ENCODE results near the gene GJD2. TPM values are rescaled to one million over a fixed set of nuclear protein-coding genes. Genes with fewer than 3 reads are reported as not detected.

The GJD2 gene
- total RNA-seq, 1 donor from 2014 or later = not detected

DNA sequence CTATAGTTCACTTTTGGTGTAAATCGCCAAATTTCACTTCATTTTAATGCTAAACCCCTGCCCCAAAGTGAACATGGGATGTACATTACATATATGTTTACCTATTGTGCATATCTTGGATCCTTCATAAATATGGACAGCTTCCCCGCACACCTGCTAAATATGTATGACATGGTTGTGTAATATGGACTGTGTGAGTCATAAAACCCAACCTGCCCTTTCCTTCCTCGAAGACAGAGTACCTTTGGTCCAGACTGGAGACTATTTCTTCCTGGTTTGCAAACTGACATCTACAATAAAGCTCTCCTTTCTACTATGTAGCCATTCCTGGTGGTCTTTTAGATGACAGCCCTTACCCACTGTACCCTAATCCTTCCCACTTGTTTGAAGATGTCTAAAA is 28.1 kb upstream of the GJD2 start:
- TF ChIP-seq, protein P1, sequence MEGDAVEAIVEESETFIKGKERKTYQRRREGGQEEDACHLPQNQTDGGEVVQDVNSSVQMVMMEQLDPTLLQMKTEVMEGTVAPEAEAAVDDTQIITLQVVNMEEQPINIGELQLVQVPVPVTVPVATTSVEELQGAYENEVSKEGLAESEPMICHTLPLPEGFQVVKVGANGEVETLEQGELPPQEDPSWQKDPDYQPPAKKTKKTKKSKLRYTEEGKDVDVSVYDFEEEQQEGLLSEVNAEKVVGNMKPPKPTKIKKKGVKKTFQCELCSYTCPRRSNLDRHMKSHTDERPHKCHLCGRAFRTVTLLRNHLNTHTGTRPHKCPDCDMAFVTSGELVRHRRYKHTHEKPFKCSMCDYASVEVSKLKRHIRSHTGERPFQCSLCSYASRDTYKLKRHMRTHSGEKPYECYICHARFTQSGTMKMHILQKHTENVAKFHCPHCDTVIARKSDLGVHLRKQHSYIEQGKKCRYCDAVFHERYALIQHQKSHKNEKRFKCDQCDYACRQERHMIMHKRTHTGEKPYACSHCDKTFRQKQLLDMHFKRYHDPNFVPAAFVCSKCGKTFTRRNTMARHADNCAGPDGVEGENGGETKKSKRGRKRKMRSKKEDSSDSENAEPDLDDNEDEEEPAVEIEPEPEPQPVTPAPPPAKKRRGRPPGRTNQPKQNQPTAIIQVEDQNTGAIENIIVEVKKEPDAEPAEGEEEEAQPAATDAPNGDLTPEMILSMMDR (IDR thresholded peaks at IDR 0.05; ENCODE audit: unreplicated experiment) = no peak
- no peaks in the 10 kb centered on the region for H3K27me3 Mint-ChIP-seq (ENCODE audit: low read depth)
- no peak for DNase-seq (ENCODE audit: low spot score in 2 of 2, unreplicated experiment in 2 of 2)
- H3K9me3 Mint-ChIP-seq = peaks cover 19% of the 10 kb centered on the region
- H3K4me1 Mint-ChIP-seq = no peaks in the 10 kb centered on the region
- H3K4me3 Mint-ChIP-seq = no peak overlapping the region
- peaks cover 2% of the 10 kb centered on the region for H3K36me3 Mint-ChIP-seq
- no peak overlapping the region for H3K27ac Mint-ChIP-seq

GRCh38 chr15:34780725-34781124 is 25.9 kb upstream of the GJD2 start:
- Mint-ChIP-seq H3K27me3 (ENCODE audit: low read depth) (no peaks in the 10 kb centered on the region), H3K36me3 (peaks cover 2% of the 10 kb centered on the region)

GRCh38 chr15:34776606-34777105 is 21.9 kb upstream of the GJD2 start:
- peaks cover 3% of the 10 kb centered on the region for H3K4me1 Mint-ChIP-seq
- no peak for DNase-seq (ENCODE audit: low spot score in 2 of 2, unreplicated experiment in 2 of 2)
- H3K27me3 Mint-ChIP-seq (ENCODE audit: low read depth) = peaks cover 2% of the 10 kb centered on the region
- TF ChIP-seq, protein P1 (IDR thresholded peaks at IDR 0.05; ENCODE audit: unreplicated experiment) = no peak
- H3K27ac Mint-ChIP-seq = no peak overlapping the region
- peaks cover 2% of the 10 kb centered on the region for H3K36me3 Mint-ChIP-seq
- H3K4me3 Mint-ChIP-seq = no peak overlapping the region
- H3K9me3 Mint-ChIP-seq = peaks cover 16% of the 10 kb centered on the region

More at GRCh38 chr15:34780725-34781124, 25.9 kb upstream of the GJD2 start:
- Mint-ChIP-seq H3K9me3 (peaks cover 19% of the 10 kb centered on the region), H3K27ac (no peak overlapping the region), H3K4me1 (peaks cover 3% of the 10 kb centered on the region), H3K4me3 (no peak overlapping the region)
- DNase-seq (ENCODE audit: low spot score in 2 of 2, unreplicated experiment in 2 of 2) = no peak
- TF ChIP-seq, protein P1 (IDR thresholded peaks at IDR 0.05; ENCODE audit: unreplicated experiment) = no peak

GRCh38 chr15:34773917-34774316 is 19.1 kb upstream of the GJD2 start:
- Mint-ChIP-seq H3K4me3 (no peak overlapping the region), H3K36me3 (no peaks in the 10 kb centered on the region), H3K27me3 (ENCODE audit: low read depth) (peaks cover 2% of the 10 kb centered on the region), H3K4me1 (peaks cover 3% of the 10 kb centered on the region), H3K9me3 (no peaks in the 10 kb centered on the region), H3K27ac (no peak overlapping the region)
- TF ChIP-seq, protein P1 (IDR thresholded peaks at IDR 0.05; ENCODE audit: unreplicated experiment) = no peak
- DNase-seq (ENCODE audit: low spot score in 2 of 2, unreplicated experiment in 2 of 2) = no peak

DNA sequence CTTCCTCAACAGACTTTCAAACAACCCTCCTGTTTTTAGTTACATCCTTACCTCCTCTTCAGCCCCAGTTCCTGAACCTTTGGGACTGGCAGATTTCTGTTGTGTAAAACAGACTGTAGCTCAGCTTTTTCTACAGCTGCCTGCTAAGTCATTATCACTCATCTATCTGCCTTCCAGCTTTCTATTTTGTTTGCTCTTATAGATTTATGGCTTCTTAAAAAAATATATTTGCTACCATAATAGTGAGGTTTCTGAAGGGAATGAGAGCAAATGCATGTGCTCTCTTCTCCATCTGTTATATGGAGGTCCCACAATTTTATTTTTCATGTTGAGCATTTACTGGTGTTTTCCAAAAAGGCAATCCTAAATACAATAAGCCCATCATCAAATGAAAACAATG is 18.2 kb upstream of the GJD2 start:
- Mint-ChIP-seq H3K9me3 (no peaks in the 10 kb centered on the region), H3K36me3 (no peaks in the 10 kb centered on the region), H3K27ac (no peak overlapping the region), H3K4me1 (peaks cover 3% of the 10 kb centered on the region), H3K4me3 (no peak overlapping the region), H3K27me3 (ENCODE audit: low read depth) (peaks cover 2% of the 10 kb centered on the region)
- DNase-seq (ENCODE audit: low spot score in 2 of 2, unreplicated experiment in 2 of 2) = no peak
- TF ChIP-seq, protein P1 (IDR thresholded peaks at IDR 0.05; ENCODE audit: unreplicated experiment) = no peak

DNA sequence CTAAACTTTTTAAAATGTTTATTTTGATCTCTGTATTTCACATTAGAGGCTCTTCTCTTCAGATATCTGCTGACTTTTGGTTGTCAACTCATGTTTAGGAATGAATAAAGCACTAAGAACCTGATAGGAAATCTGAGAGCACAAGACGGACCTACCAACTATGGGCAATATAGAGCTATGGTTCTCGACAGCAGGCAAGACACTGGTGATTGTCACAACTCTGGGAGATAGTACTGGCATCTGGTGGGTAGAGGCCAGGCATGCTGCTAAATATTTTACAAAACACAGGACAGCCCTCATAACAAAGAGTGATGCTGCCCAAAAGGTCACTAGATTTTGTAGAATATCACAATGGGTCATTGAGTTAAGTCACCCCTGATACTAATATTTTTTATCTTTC is 17.5 kb upstream of the GJD2 start:
- TF ChIP-seq, protein P1 (IDR thresholded peaks at IDR 0.05; ENCODE audit: unreplicated experiment) = no peak
- H3K36me3 Mint-ChIP-seq = no peaks in the 10 kb centered on the region
- no peak for DNase-seq (ENCODE audit: low spot score in 2 of 2, unreplicated experiment in 2 of 2)
- H3K27me3 Mint-ChIP-seq (ENCODE audit: low read depth) = peaks cover 2% of the 10 kb centered on the region
- no peak overlapping the region for H3K27ac Mint-ChIP-seq
- no peaks in the 10 kb centered on the region for H3K9me3 Mint-ChIP-seq
- no peak overlapping the region for H3K4me3 Mint-ChIP-seq
- peaks cover 3% of the 10 kb centered on the region for H3K4me1 Mint-ChIP-seq

All from mesothelial cell of epicardium (in vitro differentiated cells).